ACHN (cell line): ENCODE results near the gene ALOXE3.

Source experiments
- DNase-seq: peaks from one replicate; pipeline ENCODE4 v3.0.0-alpha.2; 2015
- in situ Hi-C: cut with HindIII; loops from 2 replicates; pipeline ENCODE4 v1.10.0; 2017; ENCODE audit warnings: low sequenced_read_pairs, low pct_ligation_motif_present, low pct_unique_long_range_greater_than_20kb

Gene ALOXE3

GRCh38 chr17:8046306-8046928 is 71.9 kb downstream of the ALOXE3 start:
- no peak for DNase-seq

More at GRCh38 chr17:8046306-8046928, 71.9 kb downstream of the ALOXE3 start:
- in situ Hi-C loops = no loop called here
